Measurements from ENCODE around the gene SLC4A7.
"Not testable (repeated sequence)": the region's sequence is repeated elsewhere in the genome, so short reads cannot be mapped to it uniquely, and the experiment has no call there.

Gene SLC4A7

DNA sequence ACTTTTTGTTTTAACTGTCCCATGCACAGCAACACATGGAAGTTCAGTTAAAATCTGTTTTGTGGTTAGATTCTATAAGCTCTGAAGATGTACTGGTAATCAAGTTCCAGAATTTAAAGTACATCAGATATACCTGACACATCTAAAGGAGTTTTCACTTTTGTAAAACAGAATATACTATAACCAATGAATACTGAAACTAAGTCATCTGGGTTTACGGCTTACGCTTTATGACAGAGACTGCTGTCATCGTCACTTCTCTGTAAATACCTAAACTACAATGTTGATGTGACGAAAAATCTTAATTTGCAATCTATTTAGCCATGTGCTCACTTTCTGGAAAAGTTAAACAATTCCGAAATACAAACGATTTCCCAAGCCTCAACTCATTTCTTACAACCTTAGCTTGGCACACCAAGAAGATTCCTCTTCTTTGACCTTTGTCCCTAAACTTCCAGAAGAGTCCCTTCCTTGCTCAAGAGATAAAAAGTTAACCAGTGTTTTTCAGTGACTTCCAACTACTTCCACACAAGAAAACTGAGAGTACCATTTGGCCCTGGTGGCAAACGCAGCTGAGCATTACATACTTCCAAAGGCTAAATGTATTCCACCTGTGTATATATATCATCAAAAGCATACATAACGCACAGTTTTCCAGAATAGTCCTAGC is 58.2 kb downstream of the SLC4A7 start:
- H3K4me3 ChIP-seq (replicated peaks; ENCODE audit: low read depth, low read length), result no peak overlapping the region
- no peaks in the 10 kb centered on the region for H3K27me3 ChIP-seq (replicated peaks; ENCODE audit: control insufficient read depth, insufficient read depth, low read length)
- H3K36me3 ChIP-seq (ENCODE audit: control insufficient read depth, insufficient read depth, low read length), result peaks cover 2% of the 10 kb centered on the region; the same call in 1 of the 2 replicates
- no peak for DNase-seq (ENCODE audit: extremely low read depth, insufficient read length)
- TF ChIP-seq, protein P1, sequence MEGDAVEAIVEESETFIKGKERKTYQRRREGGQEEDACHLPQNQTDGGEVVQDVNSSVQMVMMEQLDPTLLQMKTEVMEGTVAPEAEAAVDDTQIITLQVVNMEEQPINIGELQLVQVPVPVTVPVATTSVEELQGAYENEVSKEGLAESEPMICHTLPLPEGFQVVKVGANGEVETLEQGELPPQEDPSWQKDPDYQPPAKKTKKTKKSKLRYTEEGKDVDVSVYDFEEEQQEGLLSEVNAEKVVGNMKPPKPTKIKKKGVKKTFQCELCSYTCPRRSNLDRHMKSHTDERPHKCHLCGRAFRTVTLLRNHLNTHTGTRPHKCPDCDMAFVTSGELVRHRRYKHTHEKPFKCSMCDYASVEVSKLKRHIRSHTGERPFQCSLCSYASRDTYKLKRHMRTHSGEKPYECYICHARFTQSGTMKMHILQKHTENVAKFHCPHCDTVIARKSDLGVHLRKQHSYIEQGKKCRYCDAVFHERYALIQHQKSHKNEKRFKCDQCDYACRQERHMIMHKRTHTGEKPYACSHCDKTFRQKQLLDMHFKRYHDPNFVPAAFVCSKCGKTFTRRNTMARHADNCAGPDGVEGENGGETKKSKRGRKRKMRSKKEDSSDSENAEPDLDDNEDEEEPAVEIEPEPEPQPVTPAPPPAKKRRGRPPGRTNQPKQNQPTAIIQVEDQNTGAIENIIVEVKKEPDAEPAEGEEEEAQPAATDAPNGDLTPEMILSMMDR (IDR thresholded peaks at IDR 0.05; ENCODE audit: insufficient read depth, low read length, poor library complexity, severe bottlenecking), result no peak

DNA sequence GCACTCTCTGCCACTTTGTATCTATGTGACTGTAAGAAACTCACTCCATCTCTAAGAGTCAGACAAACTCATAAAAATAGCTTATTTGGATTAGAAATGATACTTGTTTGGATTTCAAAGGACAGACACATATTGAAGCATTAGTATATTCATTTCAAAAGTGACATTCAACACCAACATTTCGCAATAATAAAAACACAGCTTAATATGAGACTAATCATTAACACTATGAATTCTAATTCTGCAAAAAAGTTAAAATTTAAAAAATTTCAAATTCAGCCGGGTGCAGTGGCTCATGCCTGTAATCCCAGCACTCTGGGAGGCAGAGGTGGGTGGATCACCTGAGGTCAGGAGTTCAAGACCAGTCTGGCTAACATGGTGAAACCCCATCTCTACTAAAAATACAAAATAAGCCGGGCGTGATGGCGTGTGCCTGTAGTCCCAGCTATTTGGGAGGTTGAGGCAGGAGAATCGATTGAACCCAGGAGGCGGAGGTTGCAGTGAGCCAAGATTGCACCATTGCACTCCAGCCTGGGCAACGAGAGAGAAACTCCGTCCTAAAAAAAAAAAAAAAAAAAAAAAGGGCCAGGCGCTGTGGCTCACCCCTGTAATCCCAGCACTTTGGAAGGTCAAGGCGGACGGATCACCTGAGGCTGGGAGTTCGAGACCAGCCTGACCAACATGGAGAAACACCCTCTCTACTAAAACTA is 59.2 kb downstream of the SLC4A7 start:
- H3K36me3 ChIP-seq (ENCODE audit: control insufficient read depth, insufficient read depth, low read length); DNase-seq (ENCODE audit: extremely low read depth, insufficient read length); H3K27me3 ChIP-seq (replicated peaks; ENCODE audit: control insufficient read depth, insufficient read depth, low read length); H3K4me3 ChIP-seq (replicated peaks; ENCODE audit: low read depth, low read length): not testable (repeated sequence)

DNA sequence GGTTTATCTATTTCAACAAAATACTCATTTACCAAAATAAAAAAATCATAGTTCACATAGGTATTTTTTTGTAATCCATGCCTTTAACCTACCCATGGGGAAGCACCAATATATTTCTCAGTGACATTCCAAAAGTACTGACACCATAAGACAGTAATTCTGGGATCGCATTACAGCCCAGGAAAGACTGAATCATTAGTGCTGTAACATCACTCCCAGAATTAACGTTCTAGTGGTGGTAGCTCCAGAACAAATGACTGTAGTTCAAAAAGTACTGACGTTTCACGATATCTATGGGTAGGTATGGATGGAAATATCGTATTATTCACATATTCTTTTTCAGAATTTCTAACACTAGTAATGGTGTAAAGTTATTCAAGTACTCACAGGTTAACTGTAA is 60.7 kb downstream of the SLC4A7 start:
- no peak overlapping the region for H3K4me3 ChIP-seq (replicated peaks; ENCODE audit: low read depth, low read length)
- TF ChIP-seq, protein P1 (IDR thresholded peaks at IDR 0.05; ENCODE audit: insufficient read depth, low read length, poor library complexity, severe bottlenecking), result no peak
- H3K36me3 ChIP-seq (ENCODE audit: control insufficient read depth, insufficient read depth, low read length), result no peaks in the 10 kb centered on the region
- no peak for DNase-seq (ENCODE audit: extremely low read depth, insufficient read length)
- no peaks in the 10 kb centered on the region for H3K27me3 ChIP-seq (replicated peaks; ENCODE audit: control insufficient read depth, insufficient read depth, low read length)

DNA sequence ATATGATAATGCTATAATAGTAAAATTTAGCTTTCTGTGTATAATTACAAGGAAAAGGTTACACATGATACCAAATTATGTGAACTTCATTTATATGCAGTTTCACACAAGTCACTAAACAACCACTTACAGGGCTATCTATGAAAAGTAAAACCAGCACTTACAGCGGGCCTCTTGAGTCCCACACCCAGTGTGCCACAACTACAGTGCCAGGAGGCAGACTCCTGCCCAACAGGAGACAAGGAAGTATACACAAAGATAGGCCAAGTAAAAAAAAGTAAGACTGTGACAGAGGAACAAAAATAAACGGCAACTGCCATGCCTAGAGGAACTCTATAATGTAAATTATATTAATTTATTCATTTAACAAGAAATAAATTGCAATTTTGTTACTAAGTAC is 61.6 kb downstream of the SLC4A7 start:
- TF ChIP-seq, protein P1 (IDR thresholded peaks at IDR 0.05; ENCODE audit: insufficient read depth, low read length, poor library complexity, severe bottlenecking), result no peak
- no peaks in the 10 kb centered on the region for H3K27me3 ChIP-seq (replicated peaks; ENCODE audit: control insufficient read depth, insufficient read depth, low read length)
- no peak overlapping the region for H3K4me3 ChIP-seq (replicated peaks; ENCODE audit: low read depth, low read length)
- no peaks in the 10 kb centered on the region; the same call in 1 of the 2 replicates for H3K36me3 ChIP-seq (ENCODE audit: control insufficient read depth, insufficient read depth, low read length)
- no peak for DNase-seq (ENCODE audit: extremely low read depth, insufficient read length)

DNA sequence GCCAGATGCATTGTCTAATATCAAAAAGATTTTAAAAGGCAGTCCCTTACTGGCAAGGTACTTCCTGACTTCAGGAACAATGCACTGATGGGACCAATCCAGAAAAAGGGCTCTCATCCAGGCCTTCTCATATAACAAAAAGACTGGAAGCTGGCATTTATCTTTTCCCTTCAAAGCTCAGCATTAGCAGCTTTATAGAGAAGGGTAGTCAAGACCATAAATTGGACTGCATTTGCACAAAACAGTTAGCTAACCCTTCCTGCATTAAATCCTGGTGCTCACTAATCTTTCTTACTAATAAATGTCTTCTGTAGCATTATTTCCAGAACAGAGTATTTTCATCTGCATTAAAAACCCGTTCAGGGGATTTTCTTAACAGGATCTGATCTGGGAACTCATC is 69.0 kb downstream of the SLC4A7 start:
- H3K27me3 ChIP-seq (replicated peaks; ENCODE audit: control insufficient read depth, insufficient read depth, low read length), result no peaks in the 10 kb centered on the region
- TF ChIP-seq, protein P1 (IDR thresholded peaks at IDR 0.05; ENCODE audit: insufficient read depth, low read length, poor library complexity, severe bottlenecking), result no peak
- no peaks in the 10 kb centered on the region; the same call in none of the 2 replicates for H3K36me3 ChIP-seq (ENCODE audit: control insufficient read depth, insufficient read depth, low read length)
- no peak overlapping the region for H3K4me3 ChIP-seq (replicated peaks; ENCODE audit: low read depth, low read length)
- no peak for DNase-seq (ENCODE audit: extremely low read depth, insufficient read length)

DNA sequence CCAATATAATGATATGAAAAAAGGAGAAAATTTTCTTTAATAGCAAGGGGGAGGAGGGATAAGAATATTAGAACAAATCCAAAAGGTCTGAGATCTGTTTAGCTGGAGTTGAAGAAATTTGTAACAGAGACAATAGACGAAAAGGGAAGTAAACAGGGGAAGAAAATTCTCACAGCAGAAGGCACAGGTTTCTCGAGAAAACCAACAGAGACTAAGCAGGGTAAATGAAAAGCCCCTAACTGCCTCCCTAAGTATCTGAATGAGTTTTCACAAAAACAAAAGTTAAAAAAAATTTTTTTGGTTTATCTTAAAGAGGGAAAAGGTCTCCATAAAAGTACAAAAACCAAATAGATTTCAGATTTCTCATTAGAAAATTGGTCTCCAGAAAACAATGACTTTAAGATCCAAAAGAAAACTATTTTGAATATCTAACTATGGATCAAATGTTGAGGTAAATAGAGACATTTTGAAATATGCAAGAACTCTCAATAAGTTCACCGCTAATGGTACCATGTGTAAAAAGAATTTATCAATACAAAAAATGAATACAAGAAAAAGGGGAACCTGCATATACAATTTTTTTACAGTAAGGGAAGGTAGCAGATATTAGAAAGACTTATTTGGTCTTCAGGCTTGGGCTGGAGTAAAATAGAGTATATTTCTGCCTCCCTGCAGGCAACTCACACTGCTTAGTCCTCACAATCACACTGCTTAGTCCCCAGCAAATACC is 91.1 kb downstream of the SLC4A7 start:
- DNase-seq (ENCODE audit: extremely low read depth, insufficient read length), result no peak
- H3K4me3 ChIP-seq (replicated peaks; ENCODE audit: low read depth, low read length), result no peak overlapping the region
- H3K36me3 ChIP-seq (ENCODE audit: control insufficient read depth, insufficient read depth, low read length), result no peaks in the 10 kb centered on the region
- no peaks in the 10 kb centered on the region for H3K27me3 ChIP-seq (replicated peaks; ENCODE audit: control insufficient read depth, insufficient read depth, low read length)
- TF ChIP-seq, protein P1 (IDR thresholded peaks at IDR 0.05; ENCODE audit: insufficient read depth, low read length, poor library complexity, severe bottlenecking), result no peak

DNA sequence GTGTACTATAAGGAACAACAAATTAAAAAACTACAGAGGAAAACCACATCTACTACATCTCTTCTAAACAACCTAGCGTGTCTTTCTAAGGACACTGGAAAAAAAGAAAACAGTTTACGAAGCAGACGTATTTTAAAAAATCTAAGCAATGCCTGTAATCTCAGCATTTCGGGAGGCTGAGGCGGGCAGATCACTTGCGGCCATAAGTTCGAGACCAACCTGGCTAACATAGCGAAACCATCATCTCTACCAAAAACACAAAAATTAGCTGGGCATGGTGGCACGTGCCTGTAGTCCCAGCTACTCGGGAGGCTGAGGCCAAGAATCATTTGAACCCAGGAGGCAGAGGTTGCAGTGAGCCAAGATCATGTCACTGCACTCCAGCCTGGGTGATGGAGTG is 91.8 kb downstream of the SLC4A7 start:
- H3K36me3 ChIP-seq (ENCODE audit: control insufficient read depth, insufficient read depth, low read length); DNase-seq (ENCODE audit: extremely low read depth, insufficient read length); H3K27me3 ChIP-seq (replicated peaks; ENCODE audit: control insufficient read depth, insufficient read depth, low read length); H3K4me3 ChIP-seq (replicated peaks; ENCODE audit: low read depth, low read length): not testable (repeated sequence)

Measured in GM06990 (cell line).